DND-41 (cell line): ENCODE data around the gene EFHD1.

ENCODE experiments used
- ATAC-seq: fragments of 200-7000 bp; cut with Tn5 transposase; 3 replicates; pipeline ENCODE4 v1.9.1; 2021; ENCODE audit warnings: low read depth; ENCODE audit not compliant: insufficient read depth
- DNase-seq: peaks from one replicate; pipeline ENCODE4 v3.0.0-alpha.2; 2020
- H2AFZ ChIP-seq: 2 replicates; pipeline ENCODE4 v1.6.0; 2012; ENCODE audit warnings: low read depth, low read length
- H3K27ac ChIP-seq: 2 replicates; pipeline ENCODE4 v1.5.1; 2012; ENCODE audit warnings: low read length, inconsistent platforms
- H3K27me3 ChIP-seq: fragments of 200-600 bp; sonication (generic); 2 replicates; pipeline ENCODE4 v1.6.0; 2012; ENCODE audit warnings: low read length, mild to moderate bottlenecking, inconsistent platforms; ENCODE audit not compliant: insufficient read depth, poor library complexity
- H3K36me3 ChIP-seq: 2 replicates; pipeline ENCODE4 v1.5.1; 2012; ENCODE audit warnings: low read length, inconsistent platforms; ENCODE audit not compliant: insufficient read depth
- H3K4me1 ChIP-seq: 2 replicates; pipeline ENCODE4 v1.5.1; 2012; ENCODE audit warnings: mild to moderate bottlenecking, low read length; ENCODE audit not compliant: insufficient read depth
- H3K4me2 ChIP-seq: 2 replicates; pipeline ENCODE4 v1.6.0; 2012; ENCODE audit warnings: mild to moderate bottlenecking, moderate library complexity, low read length, inconsistent platforms; ENCODE audit not compliant: insufficient read depth
- H3K4me3 ChIP-seq, 2 experiments: fragments of 200-600 bp in 1 of 2; shearing (Covaris generic) in 1 of 2; 2 replicates each; pipeline ENCODE4 v1.5.1; 2012 to 2016; ENCODE audit warnings: inconsistent platforms in 2 of 2, low read length in 2 of 2, mild to moderate bottlenecking in 2 of 2, low read depth in 1 of 2, moderate library complexity in 1 of 2
- H3K79me2 ChIP-seq: 2 replicates; pipeline ENCODE4 v1.6.0; 2012; ENCODE audit warnings: low read length, inconsistent platforms; ENCODE audit not compliant: insufficient read depth
- H3K9ac ChIP-seq: 2 replicates; pipeline ENCODE4 v1.6.0; 2012; ENCODE audit warnings: low read depth, mild to moderate bottlenecking, inconsistent platforms, low read length, moderate library complexity
- H3K9me3 ChIP-seq: 2 replicates; pipeline ENCODE4 v1.5.1; 2012; ENCODE audit warnings: low read length, moderate library complexity, mild to moderate bottlenecking, inconsistent platforms; ENCODE audit not compliant: insufficient read depth, severe bottlenecking
- H4K20me1 ChIP-seq: 2 replicates; pipeline ENCODE4 v1.6.0; 2012; ENCODE audit warnings: low read length; ENCODE audit not compliant: insufficient read depth
- EZH2 ChIP-seq: IDR thresholded peaks from 3 replicates; pipeline ENCODE4 v1.6.1; 2012; ENCODE audit warnings: borderline replicate concordance, low read depth, mild to moderate bottlenecking, moderate library complexity, low read length, inconsistent platforms; ENCODE audit not compliant: severe bottlenecking
- TF ChIP-seq, protein P1 (sequence below): IDR thresholded peaks from 2 replicates; pipeline ENCODE4 v1.5.1; 2012; ENCODE audit warnings: borderline replicate concordance, low read length, moderate library complexity, mild to moderate bottlenecking; ENCODE audit not compliant: poor library complexity, severe bottlenecking; ENCODE audit errors: extremely low read depth

Gene EFHD1

DNA sequence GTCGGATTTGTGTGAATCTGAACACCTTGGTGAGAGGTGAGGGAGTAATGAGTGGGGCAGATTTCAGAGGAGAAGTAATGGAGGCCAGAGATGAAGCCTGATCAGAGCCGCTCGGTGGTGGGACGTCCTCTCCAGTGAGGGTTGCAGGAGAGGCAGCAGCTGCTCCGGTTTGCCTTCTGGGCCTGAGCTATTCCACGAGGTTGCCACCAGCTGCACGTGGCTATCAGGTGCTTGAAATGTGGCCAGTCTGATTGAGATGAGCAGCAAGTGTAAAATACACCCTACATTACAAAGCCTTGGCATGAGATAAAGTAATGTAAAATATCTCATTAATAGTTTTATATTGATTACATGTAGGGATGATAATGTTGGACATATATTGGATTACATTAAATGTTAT, 10.8 kb upstream of the EFHD1 start:
- H3K27ac ChIP-seq: no peak overlapping the region
- no peaks in the 10 kb centered on the region for H3K9me3 ChIP-seq
- TF ChIP-seq EZH2: no peak
- TF ChIP-seq, protein P1, sequence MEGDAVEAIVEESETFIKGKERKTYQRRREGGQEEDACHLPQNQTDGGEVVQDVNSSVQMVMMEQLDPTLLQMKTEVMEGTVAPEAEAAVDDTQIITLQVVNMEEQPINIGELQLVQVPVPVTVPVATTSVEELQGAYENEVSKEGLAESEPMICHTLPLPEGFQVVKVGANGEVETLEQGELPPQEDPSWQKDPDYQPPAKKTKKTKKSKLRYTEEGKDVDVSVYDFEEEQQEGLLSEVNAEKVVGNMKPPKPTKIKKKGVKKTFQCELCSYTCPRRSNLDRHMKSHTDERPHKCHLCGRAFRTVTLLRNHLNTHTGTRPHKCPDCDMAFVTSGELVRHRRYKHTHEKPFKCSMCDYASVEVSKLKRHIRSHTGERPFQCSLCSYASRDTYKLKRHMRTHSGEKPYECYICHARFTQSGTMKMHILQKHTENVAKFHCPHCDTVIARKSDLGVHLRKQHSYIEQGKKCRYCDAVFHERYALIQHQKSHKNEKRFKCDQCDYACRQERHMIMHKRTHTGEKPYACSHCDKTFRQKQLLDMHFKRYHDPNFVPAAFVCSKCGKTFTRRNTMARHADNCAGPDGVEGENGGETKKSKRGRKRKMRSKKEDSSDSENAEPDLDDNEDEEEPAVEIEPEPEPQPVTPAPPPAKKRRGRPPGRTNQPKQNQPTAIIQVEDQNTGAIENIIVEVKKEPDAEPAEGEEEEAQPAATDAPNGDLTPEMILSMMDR: no peak
- ATAC-seq (no peak), DNase-seq (no peak)
- H3K4me2 ChIP-seq: no peak overlapping the region
- H3K4me1 ChIP-seq: no peaks in the 10 kb centered on the region
- H2AFZ ChIP-seq: no peak overlapping the region
- no peak overlapping the region for H3K4me3 ChIP-seq
- H4K20me1 ChIP-seq: no peaks in the 10 kb centered on the region
- no peak overlapping the region for H3K9ac ChIP-seq
- H3K36me3 ChIP-seq: no peaks in the 10 kb centered on the region
- peaks cover 5% of the 10 kb centered on the region for H3K27me3 ChIP-seq
- H3K79me2 ChIP-seq: no peaks in the 10 kb centered on the region

DNA sequence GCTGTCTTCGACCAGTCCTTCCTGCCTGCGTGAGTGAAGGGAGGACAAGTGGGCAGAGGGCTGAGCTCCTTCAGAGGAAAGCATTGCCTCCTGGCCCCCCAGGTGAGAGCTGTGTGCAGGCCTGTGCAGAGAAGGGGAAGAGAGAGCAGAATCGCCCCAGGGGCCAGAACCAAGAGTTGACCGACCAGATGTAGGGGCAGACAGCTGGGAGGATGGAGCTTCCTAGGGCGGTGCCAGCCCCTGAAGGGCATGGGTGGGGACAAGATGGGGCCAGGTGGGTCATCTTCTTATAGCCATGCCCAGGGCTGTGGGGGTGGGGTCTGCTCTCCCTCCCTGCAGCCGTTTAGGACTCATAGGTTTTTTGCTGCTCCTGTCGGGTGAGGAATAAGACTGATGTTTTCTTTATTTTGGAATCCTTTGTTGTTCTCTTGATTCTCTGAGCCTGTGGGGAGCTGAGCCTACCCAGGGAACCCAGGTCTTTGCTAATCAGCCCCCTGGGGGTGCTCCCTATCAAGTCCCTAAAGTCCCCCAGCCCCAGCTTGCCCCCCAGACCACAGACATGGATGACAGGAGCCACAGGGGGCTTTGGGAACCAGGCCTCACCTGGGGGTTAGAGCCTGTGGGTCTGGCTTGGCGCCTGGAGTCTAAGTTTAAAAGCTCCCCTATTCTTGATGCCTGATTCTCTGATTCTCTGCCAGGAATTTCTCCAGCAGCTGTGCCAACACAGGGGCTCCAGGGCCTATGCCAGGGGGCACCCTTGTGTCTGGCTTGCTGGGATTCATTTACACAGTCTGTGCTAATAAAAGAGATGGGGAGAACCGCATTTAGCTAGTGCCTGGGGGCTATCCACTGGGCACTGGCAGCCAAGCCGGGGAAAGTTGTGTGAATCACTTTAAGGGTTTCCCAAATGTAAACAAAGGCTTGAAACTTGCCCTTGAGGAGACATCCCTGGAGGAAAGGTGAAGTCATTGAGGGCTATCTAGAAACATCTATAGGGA, 9.3 kb upstream of the EFHD1 start:
- Histone ChIP-seq H2AFZ (no peak overlapping the region), H3K4me2 (no peak overlapping the region), H3K79me2 (no peaks in the 10 kb centered on the region), H3K36me3 (no peaks in the 10 kb centered on the region), H3K4me1 (no peaks in the 10 kb centered on the region), H3K4me3 (no peak overlapping the region), H3K27me3 (peaks cover 8% of the 10 kb centered on the region), H3K9me3 (no peaks in the 10 kb centered on the region), H3K9ac (no peak overlapping the region), H4K20me1 (no peaks in the 10 kb centered on the region), H3K27ac (no peak overlapping the region)
- no peak for DNase-seq
- no peak for ATAC-seq
- TF ChIP-seq, protein P1: no peak
- no peak for TF ChIP-seq EZH2

DNA sequence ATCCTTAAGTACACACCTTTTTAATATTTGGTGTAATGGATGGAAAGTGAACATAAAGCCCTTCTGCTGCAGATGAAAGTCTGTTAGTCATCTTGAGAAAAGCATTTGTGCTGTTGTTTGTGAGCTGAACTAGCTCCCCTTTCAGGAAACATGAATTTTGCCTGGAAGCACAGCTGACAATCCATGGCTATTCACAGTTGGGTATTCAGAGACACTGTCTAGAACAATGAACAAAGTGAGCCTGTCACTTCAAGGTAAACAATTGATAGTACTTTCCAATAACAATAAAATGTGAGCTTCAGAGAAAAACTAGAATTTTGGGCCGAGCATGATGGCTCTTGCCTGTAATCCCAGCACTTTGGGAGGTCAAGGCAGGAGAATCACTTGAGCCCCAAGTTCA, 6.8 kb upstream of the EFHD1 start:
- Histone ChIP-seq H3K4me1 (no peaks in the 10 kb centered on the region), H3K27me3 (peaks cover 8% of the 10 kb centered on the region), H3K9ac (no peak overlapping the region), H2AFZ (no peak overlapping the region), H4K20me1 (no peaks in the 10 kb centered on the region), H3K36me3 (no peaks in the 10 kb centered on the region), H3K27ac (no peak overlapping the region), H3K79me2 (no peaks in the 10 kb centered on the region), H3K4me2 (no peak overlapping the region), H3K9me3 (no peaks in the 10 kb centered on the region), H3K4me3 (no peak overlapping the region)
- ATAC-seq: no peak
- DNase-seq: no peak
- TF ChIP-seq EZH2: no peak
- TF ChIP-seq, protein P1: no peak
